H1 (cell line): ENCODE measurements around the gene CASZ1.

ENCODE experiments used
- CTCF ChIP-seq, 3 experiments: IDR thresholded peaks; 1 replicate in 2 of 3; 2 replicates in 1 of 3; pipeline versions ENCODE4 v1.5.1 to v1.6.1; 2011; ENCODE audit warnings: low read length in 3 of 3, mild to moderate bottlenecking in 3 of 3, inconsistent platforms in 2 of 3, low read depth in 1 of 3, moderate library complexity in 1 of 3; ENCODE audit not compliant: insufficient read depth in 1 of 3; ENCODE audit errors: control extremely low read depth in 1 of 3
- POLR2A ChIP-seq, 2 experiments: IDR thresholded peaks; 1 replicate in 1 of 2; 2 replicates in 1 of 2; pipeline ENCODE4 v1.6.1; 2011; ENCODE audit warnings: low read depth in 2 of 2, low read length in 2 of 2, mild to moderate bottlenecking in 2 of 2; ENCODE audit errors: control extremely low read depth in 1 of 2

DNA sequence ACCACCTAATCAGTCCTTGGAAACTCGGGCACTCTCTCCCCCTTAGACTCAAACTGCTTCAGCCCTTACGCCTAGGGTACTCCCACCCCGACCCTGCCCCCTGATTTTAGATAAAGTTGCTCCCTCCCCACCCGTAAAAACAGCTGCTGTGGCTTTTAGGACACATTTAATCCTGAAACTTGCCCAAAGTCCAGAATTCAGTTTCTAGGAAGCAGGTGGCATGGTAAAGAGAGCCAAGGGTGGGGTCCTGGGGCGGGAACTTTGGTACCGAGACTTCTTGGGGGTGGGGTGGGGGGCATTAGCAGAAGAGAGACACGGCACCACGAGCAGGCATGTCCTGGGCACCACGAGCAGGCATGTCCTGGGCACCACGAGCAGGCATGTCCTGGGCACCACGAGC is 52.4 kb downstream of the CASZ1 start:
- TF ChIP-seq CTCF (IDR thresholded peaks at IDR 0.05; ENCODE audit: control extremely low read depth in 1 of 3, insufficient read depth in 1 of 3, low read depth in 1 of 3, low read length in 3 of 3) (no peak), POLR2A (IDR thresholded peaks at IDR 0.05; ENCODE audit: control extremely low read depth in 1 of 2, low read depth in 2 of 2, low read length in 2 of 2) (no peak)
